Thyroid gland (tissue), 4 donors: Measurements from ENCODE around the gene SFXN5.

ENCODE experiments used
- CTCF ChIP-seq, 6 experiments: fragments of 200-600 bp in 3 of 6; fragments of 450-650 bp in 3 of 6; sonication (generic) in 3 of 6; IDR thresholded peaks; one replicate each; pipeline ENCODE4 v1.5.1; 2016 to 2019; ENCODE audit warnings: antibody characterized with exemption in 6 of 6, mild to moderate bottlenecking in 2 of 6, inconsistent platforms in 1 of 6, moderate library complexity in 1 of 6
- POLR2A ChIP-seq, 2 donors: fragments of 450-650 bp; IDR thresholded peaks; one replicate each; pipeline ENCODE4 v1.6.1; 2017; ENCODE audit warnings: antibody characterized with exemption in 2 of 2, mild to moderate bottlenecking in 2 of 2, moderate library complexity in 1 of 2

DNA sequence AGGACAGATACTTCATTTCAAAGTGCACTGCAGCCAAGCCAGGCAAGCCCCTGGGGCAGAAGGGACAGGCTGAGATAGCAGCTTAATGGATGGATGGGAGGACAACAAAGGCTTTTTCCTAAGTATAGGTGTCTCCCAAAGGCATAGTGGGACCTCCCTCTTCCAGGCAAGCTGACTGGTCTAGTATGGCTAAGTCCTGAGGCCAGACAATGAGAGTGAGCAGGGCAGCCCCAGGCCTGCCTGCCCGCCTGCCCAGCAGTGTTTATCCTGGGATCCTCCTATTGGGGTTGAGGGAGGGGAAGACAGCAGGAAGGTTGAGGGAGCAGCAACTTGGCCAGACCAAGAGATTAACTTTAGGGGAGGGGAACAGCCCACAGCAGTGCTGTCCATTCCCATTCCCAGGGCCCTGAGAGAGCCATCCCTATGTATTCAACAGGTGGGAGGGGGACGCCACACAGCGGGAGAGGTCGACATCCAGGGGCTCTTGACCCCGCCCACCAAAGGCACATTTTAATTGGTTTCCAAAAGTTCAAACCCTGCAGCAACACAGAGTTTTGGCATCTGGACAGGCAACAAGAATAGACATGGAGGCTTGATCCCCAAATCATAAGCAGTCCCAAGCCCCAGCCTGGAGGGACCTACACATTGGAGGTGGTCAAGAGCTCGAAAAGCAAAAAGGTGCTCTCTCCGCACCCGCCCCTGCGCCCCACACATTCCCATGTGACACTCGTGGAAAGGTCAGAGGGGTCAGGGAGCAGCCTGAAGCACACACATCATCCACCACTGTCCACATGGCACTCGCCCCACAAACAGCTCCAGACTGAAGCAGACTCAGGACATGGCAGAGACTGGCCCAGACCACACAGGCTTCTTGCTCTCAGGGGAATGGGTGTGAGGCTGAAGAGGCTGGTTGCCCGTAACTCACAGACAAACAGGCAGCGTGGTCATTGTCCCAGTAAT, 2.9 kb upstream of the SFXN5 start:
- TF ChIP-seq CTCF (IDR thresholded peaks at IDR 0.05) (no peak), POLR2A (IDR thresholded peaks at IDR 0.05) (no peak)
